Stimulated activated CD4-positive, alpha-beta T cell treated with anti-CD3 and anti-CD28 coated beads, TNF-alpha, amount 100 ng/mL, for 4 hours (primary cell): ENCODE data around the gene SLC43A2.
A peak's percentile ranks its signal among the peaks of the same experiment; 100 is the strongest.

Experiments
- DNase-seq, 3 experiments: peaks; one replicate each; pipeline ENCODE4 v3.0.0-alpha.2; 2020; ENCODE audit warnings: low read depth in 3 of 3

Gene SLC43A2

GRCh38 chr17:1643999-1644492, 15.4 kb upstream of the SLC43A2 start:
- no peak for DNase-seq

GRCh38 chr17:1643293-1643998, 14.8 kb upstream of the SLC43A2 start:
- DNase-seq = peak in 2 of 3 experiments; percentile 37 to 48

GRCh38 chr17:1641065-1641403, 12.4 kb upstream of the SLC43A2 start:
- no peak for DNase-seq

- DNase-seq = no peak
These were observed 11.9 kb upstream of the SLC43A2 start for GRCh38 chr17:1640329-1641064.

GRCh38 chr17:1639549-1640180, 11.0 kb upstream of the SLC43A2 start:
- no peak for DNase-seq

GRCh38 chr17:1638624-1639300, 10.1 kb upstream of the SLC43A2 start:
- no peak for DNase-seq

GRCh38 chr17:1638171-1638590, 9.5 kb upstream of the SLC43A2 start:
- DNase-seq = no peak

GRCh38 chr17:1636732-1637285, 8.2 kb upstream of the SLC43A2 start:
- DNase-seq = no peak

GRCh38 chr17:1635675-1636465, 7.2 kb upstream of the SLC43A2 start:
- no peak for DNase-seq

- no peak for DNase-seq
These were observed 6.4 kb upstream of the SLC43A2 start for GRCh38 chr17:1634841-1635650.

GRCh38 chr17:1630662-1631061, 2.0 kb upstream of the SLC43A2 start:
- DNase-seq = no peak

GRCh38 chr17:1629504-1630310, 1.1 kb upstream of the SLC43A2 start:
- DNase-seq = peak; percentile 54 to 61 (median 57)

- DNase-seq = peak; percentile 70 to 78 (median 76)
These were observed 346 bp upstream of the SLC43A2 start for GRCh38 chr17:1628856-1629503.

- DNase-seq = no peak
These were observed 1.3 kb downstream of the SLC43A2 start for GRCh38 chr17:1627182-1627981.

GRCh38 chr17:1626333-1626732, 2.3 kb downstream of the SLC43A2 start:
- no peak for DNase-seq

- DNase-seq = no peak
These were observed 3.1 kb downstream of the SLC43A2 start for GRCh38 chr17:1625581-1625980.

GRCh38 chr17:1625053-1625452, 3.6 kb downstream of the SLC43A2 start:
- DNase-seq = no peak

GRCh38 chr17:1624650-1625049, 4.0 kb downstream of the SLC43A2 start:
- no peak for DNase-seq
